Karpas-422 (cell line): Measurements from ENCODE around the gene DAPK2. TPM values are rescaled to one million over a fixed set of nuclear protein-coding genes. Genes with fewer than 3 reads are reported as not detected.
A peak's percentile ranks its signal among the peaks of the same experiment; 100 is the strongest.

ENCODE experiments used
- DNase-seq: peaks from one replicate; pipeline ENCODE4 v3.0.0-alpha.2; 2015
- H2AFZ ChIP-seq: fragments of 200-600 bp; sonication (generic); 2 replicates; pipeline ENCODE4 v1.6.1; 2014; ENCODE audit warnings: antibody characterized with exemption, low read length, mixed read lengths
- H3K27ac ChIP-seq: fragments of 200-600 bp; sonication (generic); 2 replicates; pipeline ENCODE4 v1.5.1; 2014; ENCODE audit warnings: mild to moderate bottlenecking, low read length, moderate library complexity
- H3K27me3 ChIP-seq: fragments of 200-600 bp; sonication (generic); 2 replicates; pipeline ENCODE4 v1.6.1; 2014; ENCODE audit warnings: low read length, mixed read lengths
- H3K36me3 ChIP-seq: fragments of 200-600 bp; sonication (generic); 2 replicates; pipeline ENCODE4 v1.6.1; 2014; ENCODE audit warnings: low read length, mixed read lengths; ENCODE audit not compliant: insufficient read depth
- H3K4me1 ChIP-seq: fragments of 200-600 bp; sonication (generic); 2 replicates; pipeline ENCODE4 v1.6.1; 2014; ENCODE audit warnings: mild to moderate bottlenecking, low read length, mixed read lengths
- H3K4me2 ChIP-seq: fragments of 200-600 bp; sonication (generic); 2 replicates; pipeline ENCODE4 v1.6.1; 2014; ENCODE audit warnings: low read length, low read depth, mild to moderate bottlenecking; ENCODE audit not compliant: poor library complexity, severe bottlenecking
- H3K4me3 ChIP-seq: fragments of 200-600 bp; sonication (generic); 2 replicates; pipeline ENCODE4 v1.5.1; 2014; ENCODE audit warnings: mild to moderate bottlenecking, antibody characterized with exemption, low read length, mixed read lengths
- H3K79me2 ChIP-seq: fragments of 200-600 bp; sonication (generic); 2 replicates; pipeline ENCODE4 v1.6.1; 2014; ENCODE audit warnings: mild to moderate bottlenecking, low read length, mixed read lengths
- H3K9ac ChIP-seq: fragments of 200-600 bp; sonication (generic); 2 replicates; pipeline ENCODE4 v1.6.0; 2014; ENCODE audit warnings: low read length
- H3K9me2 ChIP-seq: fragments of 200-600 bp; sonication (generic), shearing (Covaris generic); replicated peaks from 2 replicates; pipeline ENCODE4 v1.6.0; 2014; ENCODE audit warnings: mild to moderate bottlenecking, low read length, moderate library complexity; ENCODE audit not compliant: insufficient read depth
- H3K9me3 ChIP-seq: fragments of 300-700, 200-600 bp; sonication (generic); 2 replicates; pipeline ENCODE4 v1.6.1; 2014; ENCODE audit warnings: low read length, mixed read lengths
- H4K20me1 ChIP-seq: fragments of 200-600 bp; sonication (generic); 2 replicates; pipeline ENCODE4 v1.6.1; 2014; ENCODE audit warnings: mild to moderate bottlenecking, antibody characterized with exemption, low read length, low read depth; ENCODE audit not compliant: insufficient read depth
- total RNA-seq: library from RNA; depleted of rRNA; stranded (reverse); fragments of >200 nt; shearing (Covaris generic); gene quantifications from 2 replicates; pipeline ENCODE4 v1.2.3, GENCODE V29; 2014; ENCODE audit warnings: low replicate concordance

Gene DAPK2
- total RNA-seq, 1 experiment from 2014 or later: 40.4 TPM

DNA sequence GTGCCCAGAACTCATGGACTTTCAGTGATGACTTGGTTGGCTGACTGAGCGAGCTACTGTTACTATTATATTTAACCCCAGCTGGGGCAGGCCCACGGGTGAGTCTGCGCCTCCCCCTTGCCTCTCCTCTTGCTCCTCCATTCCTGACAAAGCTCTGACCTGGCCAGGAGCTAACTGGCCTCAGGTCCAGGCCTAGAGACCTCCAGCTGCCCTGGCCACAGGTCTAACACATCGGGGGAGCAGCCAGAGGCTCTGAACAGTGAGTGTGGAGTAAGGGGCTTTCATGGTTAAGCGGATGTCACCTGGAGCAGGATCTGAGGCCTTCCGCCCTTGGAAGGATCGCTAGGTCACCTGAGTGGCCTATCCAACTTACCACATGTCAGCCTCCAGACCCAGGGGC is 116.3 kb downstream of the DAPK2 start:
- Histone ChIP-seq H3K27me3 (no peaks in the 10 kb centered on the region), H4K20me1 (no peaks in the 10 kb centered on the region), H3K36me3 (no peaks in the 10 kb centered on the region), H3K4me2 (no peak overlapping the region), H2AFZ (no peak overlapping the region), H3K79me2 (no peaks in the 10 kb centered on the region), H3K4me1 (peaks cover 24% of the 10 kb centered on the region), H3K9me2 (no peaks in the 10 kb centered on the region), H3K4me3 (no peak overlapping the region), H3K27ac (no peak overlapping the region), H3K9ac (no peak overlapping the region), H3K9me3 (no peaks in the 10 kb centered on the region)
- DNase-seq: peak; percentile 37

DNA sequence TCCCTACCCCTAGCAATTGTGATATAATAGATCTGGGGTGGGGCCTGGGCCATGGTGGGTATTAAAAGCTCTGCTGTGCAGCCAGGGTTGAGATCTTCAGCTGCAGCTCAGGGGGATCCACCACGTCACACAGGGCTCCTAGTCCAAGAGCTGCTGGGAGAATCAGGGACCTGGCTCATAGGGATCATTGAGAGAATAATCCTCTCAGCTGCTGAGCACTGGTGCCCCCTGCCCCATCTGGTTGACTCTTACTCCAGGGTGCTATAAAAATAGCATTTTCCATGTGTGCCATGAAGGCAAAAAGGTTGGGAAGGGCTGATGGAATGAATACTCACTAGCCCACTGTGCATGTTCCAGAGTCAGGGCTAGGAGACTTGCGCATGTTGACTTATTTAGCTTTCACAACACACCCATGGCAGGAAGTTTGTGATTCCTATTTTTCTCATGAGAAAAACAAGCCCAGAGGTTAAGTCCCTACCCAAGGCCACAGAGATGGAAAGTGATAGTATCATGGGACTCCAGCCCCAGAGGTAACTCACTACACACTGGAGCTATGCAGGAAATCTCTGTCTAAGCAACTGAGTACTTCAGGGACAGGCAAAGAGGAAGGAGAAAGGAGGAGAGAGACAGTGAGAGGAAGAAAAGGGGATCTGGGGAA is 118.0 kb downstream of the DAPK2 start:
- Histone ChIP-seq H3K27me3 (no peaks in the 10 kb centered on the region), H3K9me2 (no peaks in the 10 kb centered on the region), H3K4me3 (no peak overlapping the region), H3K27ac (no peak overlapping the region), H3K4me1 (peaks cover 40% of the 10 kb centered on the region), H4K20me1 (no peaks in the 10 kb centered on the region), H3K79me2 (no peaks in the 10 kb centered on the region), H2AFZ (no peak overlapping the region), H3K36me3 (no peaks in the 10 kb centered on the region), H3K4me2 (no peak overlapping the region), H3K9me3 (no peaks in the 10 kb centered on the region), H3K9ac (no peak overlapping the region)
- DNase-seq: peak; percentile 36

DNA sequence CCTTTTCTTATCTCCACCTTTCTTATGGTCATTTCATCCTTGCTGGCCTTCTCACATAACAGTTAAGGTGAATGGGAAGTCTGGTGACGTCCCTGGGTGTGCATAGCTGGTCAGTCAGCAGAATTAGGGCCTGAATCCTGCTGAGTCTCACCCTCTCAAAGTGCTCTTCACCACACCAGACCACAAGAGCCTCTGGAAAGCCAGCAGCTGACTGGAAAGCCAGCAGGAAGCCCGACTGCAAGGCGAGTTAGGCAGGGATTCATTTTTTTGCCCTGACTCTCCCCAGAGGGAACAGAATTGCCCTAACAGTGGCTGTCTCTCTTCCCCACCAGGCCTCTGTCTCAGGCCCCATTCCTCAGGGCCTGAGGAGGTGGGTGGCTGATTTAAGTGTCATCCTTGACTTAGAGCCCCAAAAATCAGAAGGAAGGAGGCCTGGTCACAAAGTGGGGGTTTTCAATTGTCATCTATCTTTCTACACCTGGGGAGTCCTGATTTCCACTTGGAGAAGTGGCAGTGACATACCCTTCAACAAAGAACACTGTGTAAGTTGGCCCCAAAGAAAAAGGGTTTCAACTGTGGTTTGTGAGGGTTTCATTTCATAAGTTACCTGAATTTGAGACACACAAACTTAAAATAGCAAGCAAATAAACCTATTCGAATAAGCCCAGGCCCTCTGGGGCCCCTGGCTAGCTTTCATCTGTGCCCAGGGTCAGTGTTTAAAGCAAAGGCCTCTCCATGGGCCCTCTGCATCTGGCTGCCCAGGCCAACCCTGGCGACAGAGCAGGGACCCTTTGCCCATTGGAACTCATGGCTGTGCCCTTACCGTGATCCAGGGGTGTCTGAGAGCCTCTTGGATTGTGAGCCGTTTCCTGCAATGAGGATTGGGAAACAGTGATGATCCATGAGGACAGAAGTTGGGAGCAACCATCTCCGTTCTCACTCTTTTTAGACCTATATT is 122.0 kb downstream of the DAPK2 start:
- Histone ChIP-seq H2AFZ (no peak overlapping the region), H3K27ac (peak overlapping the region; percentile 72), H3K4me1 (peaks cover 49% of the 10 kb centered on the region), H3K9me2 (no peaks in the 10 kb centered on the region), H4K20me1 (no peaks in the 10 kb centered on the region), H3K9ac (peak overlapping the region; percentile 35), H3K9me3 (no peaks in the 10 kb centered on the region), H3K4me2 (no peak overlapping the region), H3K4me3 (no peak overlapping the region), H3K79me2 (no peaks in the 10 kb centered on the region), H3K27me3 (no peaks in the 10 kb centered on the region), H3K36me3 (no peaks in the 10 kb centered on the region)
- peak; percentile 38 for DNase-seq

DNA sequence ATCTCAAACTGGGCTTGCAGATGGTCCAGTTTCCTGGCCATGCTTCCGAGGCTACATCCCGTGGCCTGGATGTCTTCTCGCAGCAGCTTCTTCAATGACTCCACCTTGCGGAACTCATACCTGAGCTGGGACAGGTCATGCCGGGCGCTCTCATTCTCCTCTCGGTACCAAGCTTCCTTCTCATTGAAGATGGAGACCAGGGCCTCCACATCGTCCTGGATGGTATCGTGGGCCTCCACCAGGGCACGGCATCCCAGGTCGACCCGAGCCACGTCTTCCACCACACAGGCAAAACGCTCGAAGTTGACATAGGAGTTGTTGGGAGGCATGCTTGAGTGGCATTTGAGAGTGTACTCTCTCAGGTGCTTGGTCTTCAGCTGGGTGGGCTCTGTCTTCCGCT is 123.4 kb downstream of the DAPK2 start:
- Histone ChIP-seq H3K9me3 (no peaks in the 10 kb centered on the region), H3K27ac (no peak overlapping the region), H3K4me3 (no peak overlapping the region), H3K9ac (no peak overlapping the region), H3K79me2 (no peaks in the 10 kb centered on the region), H3K36me3 (no peaks in the 10 kb centered on the region), H2AFZ (no peak overlapping the region), H3K4me2 (no peak overlapping the region), H4K20me1 (no peaks in the 10 kb centered on the region), H3K27me3 (no peaks in the 10 kb centered on the region), H3K4me1 (peaks cover 52% of the 10 kb centered on the region), H3K9me2 (no peaks in the 10 kb centered on the region)
- DNase-seq: no peak

DNA sequence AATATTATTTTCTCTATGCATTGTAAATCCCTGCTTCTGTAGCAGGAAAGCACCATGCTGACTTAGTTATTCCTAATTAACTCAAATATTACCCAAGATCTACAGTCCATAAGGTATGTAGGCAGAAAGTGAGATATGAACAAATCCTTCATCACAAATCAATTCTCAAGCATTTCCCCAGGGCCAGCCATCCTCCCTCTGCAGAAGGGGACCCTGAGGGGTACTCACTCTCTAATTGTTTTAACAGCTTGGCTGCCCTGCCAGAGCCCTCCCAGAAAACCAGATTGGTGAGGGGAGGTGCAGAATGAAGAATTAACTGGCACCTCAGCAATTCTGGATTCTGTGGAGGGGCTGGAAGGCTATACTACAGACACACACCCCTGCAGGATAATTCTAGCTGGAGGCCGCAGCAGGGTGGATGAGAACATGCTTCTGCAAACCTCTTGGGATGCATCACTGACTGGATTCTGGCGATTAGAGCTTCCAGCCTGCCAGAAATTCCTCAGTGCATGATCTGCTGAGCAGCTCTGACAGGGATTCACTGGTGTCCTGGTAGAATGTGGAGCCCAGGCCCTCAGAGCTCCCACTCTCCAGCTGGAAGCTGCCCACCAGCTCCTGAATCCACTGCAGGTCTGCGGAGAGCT is 123.9 kb downstream of the DAPK2 start:
- no peak overlapping the region for H3K27ac ChIP-seq

DNA sequence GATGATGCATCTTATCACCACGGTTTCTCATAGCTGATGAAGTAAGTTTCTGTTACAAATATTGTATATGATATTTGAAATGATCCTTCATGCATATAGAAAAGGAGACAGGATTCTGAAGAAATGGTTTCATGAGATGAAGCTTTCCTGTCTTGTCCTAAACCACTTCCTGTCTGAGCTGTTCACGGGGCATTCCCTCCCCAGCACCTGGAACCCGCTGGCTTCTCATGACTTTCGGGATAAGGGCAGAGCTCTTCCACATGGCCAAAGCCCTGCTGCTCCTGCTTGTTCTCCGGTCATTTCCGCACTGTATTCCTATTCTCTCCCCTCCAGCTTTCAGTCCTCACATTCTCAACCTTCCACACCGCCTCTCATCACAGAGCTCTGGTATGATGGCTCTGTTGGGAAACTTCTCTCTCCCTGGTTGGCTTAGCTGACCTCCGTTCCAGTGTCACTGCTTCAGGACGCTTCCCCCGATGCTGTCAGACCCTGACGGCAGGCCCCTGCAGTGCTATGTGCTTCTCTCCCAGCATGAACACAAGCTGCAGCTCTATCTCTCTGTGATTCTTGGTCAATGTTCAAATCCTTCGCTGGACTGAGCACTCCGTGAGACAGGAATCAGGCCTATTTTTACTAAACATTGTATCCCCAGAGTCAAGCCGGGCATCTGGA is 125.6 kb downstream of the DAPK2 start:
- H3K9me2 ChIP-seq: no peaks in the 10 kb centered on the region
- no peaks in the 10 kb centered on the region for H3K9me3 ChIP-seq
- H3K9ac ChIP-seq: no peak overlapping the region
- H3K4me2 ChIP-seq: no peak overlapping the region
- no peaks in the 10 kb centered on the region for H3K79me2 ChIP-seq
- no peak for DNase-seq
- H3K4me1 ChIP-seq: peaks cover 54% of the 10 kb centered on the region
- no peaks in the 10 kb centered on the region for H4K20me1 ChIP-seq
- no peaks in the 10 kb centered on the region for H3K36me3 ChIP-seq
- no peak overlapping the region for H2AFZ ChIP-seq
- H3K27ac ChIP-seq: 0 out of 2 replicates have a peak overlapping the region, but pooled peaks have one; percentile 25
- no peak overlapping the region for H3K4me3 ChIP-seq
- H3K27me3 ChIP-seq: no peaks in the 10 kb centered on the region

More for the DNA sequence above, 123.9 kb downstream of the DAPK2 start:
- Histone ChIP-seq H3K27me3 (no peaks in the 10 kb centered on the region), H4K20me1 (no peaks in the 10 kb centered on the region), H3K4me3 (no peak overlapping the region), H3K79me2 (no peaks in the 10 kb centered on the region), H3K9ac (no peak overlapping the region), H3K4me2 (no peak overlapping the region), H3K36me3 (no peaks in the 10 kb centered on the region), H2AFZ (no peak overlapping the region), H3K4me1 (peaks cover 55% of the 10 kb centered on the region), H3K9me3 (no peaks in the 10 kb centered on the region), H3K9me2 (no peaks in the 10 kb centered on the region)
- no peak for DNase-seq

DNA sequence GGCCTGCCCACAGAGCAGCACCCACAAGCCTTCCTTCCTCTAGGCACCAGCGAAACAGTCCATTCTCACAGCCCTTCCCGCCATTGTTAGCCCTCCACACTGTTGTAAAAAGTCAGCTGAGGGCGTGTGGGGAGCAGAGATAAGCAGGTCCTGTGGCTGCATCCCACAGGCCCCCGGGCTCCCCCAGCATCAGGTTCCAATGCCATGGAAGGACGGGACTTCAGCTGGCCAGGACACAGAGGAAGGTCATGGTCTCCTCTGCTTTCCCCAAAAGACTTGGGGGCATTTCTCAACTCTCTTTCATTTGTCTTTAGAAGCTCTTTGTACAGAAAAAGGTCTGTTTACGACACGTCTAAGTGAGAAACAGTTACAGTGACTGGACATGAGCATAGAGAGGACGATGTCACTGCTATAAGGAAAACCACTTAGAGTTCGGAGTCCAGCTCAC is 127.4 kb downstream of the DAPK2 start:
- Histone ChIP-seq H3K4me1 (peaks cover 54% of the 10 kb centered on the region), H2AFZ (no peak overlapping the region), H3K79me2 (no peaks in the 10 kb centered on the region), H3K27me3 (no peaks in the 10 kb centered on the region), H3K4me2 (no peak overlapping the region), H4K20me1 (no peaks in the 10 kb centered on the region), H3K9ac (no peak overlapping the region), H3K27ac (no peak overlapping the region), H3K4me3 (no peak overlapping the region), H3K9me3 (no peaks in the 10 kb centered on the region), H3K36me3 (no peaks in the 10 kb centered on the region), H3K9me2 (no peaks in the 10 kb centered on the region)
- DNase-seq: no peak
